22Rv1 (cell line): ENCODE data around the gene LRRC1.

Experiments used
- CTCF ChIP-seq: fragments of 450-650 bp; IDR thresholded peaks from 2 replicates; pipeline ENCODE4 v1.5.1; 2017; ENCODE audit warnings: mild to moderate bottlenecking
- ZFX ChIP-seq: fragments of 450-650 bp; IDR thresholded peaks from 2 replicates; pipeline ENCODE4 v1.6.1; 2017; ENCODE audit warnings: antibody characterized with exemption, borderline replicate concordance

DNA sequence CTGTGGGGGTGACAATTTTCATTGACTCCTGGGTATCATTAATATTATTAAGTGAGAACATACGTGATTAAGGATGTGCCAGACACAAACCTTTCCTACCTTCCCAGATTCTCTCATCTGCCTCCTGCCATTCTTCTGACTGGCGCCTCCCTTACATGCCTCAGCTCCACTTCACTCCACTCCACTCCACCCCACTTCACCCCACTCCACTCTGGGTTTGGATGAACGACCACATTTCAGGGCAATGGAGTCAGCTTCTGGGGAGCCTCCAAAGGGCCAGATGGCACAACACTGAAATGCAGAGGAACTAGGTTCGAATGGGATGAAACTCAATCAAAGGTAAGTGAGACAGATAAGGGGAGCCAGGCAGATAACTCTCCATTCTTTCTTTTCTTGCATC is 40.5 kb upstream of the LRRC1 start:
- TF ChIP-seq CTCF = no peak
- TF ChIP-seq ZFX = no peak
